ENCODE measurements around the gene CHMP6.
A peak's percentile ranks its signal among the peaks of the same experiment; 100 is the strongest.

The CHMP6 gene

DNA sequence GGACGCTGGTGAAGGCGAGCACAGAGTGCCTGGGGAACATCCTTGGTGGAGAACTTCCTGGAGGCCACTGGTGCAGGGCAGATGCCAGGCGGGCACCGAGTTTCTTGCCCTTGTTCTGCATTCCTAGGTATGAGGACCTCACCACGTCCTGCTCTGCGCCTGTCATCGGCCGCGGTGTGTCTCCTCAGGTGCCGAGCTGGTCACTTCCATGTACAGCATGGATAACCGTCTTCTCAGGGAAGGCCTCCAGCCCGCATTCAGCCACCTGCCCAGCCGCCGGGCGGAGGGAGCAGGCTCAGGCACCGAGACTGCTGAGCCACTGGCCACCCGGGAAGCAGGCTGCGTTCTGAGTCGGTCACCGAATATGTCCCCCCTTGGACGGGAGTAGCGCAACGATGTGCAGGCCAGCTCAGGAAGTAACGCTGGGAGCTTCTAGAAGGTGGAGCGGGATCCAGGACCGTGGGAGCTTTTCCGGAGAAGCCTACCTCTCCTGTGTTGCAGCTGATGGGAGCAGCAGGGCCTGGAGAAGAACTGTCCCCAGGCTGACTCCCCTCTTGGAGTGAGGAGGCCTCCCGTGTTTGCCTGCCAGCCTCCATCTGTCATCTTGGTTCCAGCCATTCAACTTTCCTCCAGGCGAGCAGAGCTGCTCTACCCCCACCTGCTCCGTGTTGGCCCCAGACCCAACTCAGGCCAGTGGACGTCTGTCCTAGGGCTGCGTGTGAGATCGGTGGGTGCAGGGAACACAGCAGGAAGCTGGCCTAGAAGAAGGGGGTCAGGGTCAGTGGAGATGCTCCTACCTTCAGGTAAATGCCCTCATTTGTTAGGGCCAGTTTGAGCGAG, 41.2 kb downstream of the CHMP6 start:
- DNase-seq, result no peak

DNA sequence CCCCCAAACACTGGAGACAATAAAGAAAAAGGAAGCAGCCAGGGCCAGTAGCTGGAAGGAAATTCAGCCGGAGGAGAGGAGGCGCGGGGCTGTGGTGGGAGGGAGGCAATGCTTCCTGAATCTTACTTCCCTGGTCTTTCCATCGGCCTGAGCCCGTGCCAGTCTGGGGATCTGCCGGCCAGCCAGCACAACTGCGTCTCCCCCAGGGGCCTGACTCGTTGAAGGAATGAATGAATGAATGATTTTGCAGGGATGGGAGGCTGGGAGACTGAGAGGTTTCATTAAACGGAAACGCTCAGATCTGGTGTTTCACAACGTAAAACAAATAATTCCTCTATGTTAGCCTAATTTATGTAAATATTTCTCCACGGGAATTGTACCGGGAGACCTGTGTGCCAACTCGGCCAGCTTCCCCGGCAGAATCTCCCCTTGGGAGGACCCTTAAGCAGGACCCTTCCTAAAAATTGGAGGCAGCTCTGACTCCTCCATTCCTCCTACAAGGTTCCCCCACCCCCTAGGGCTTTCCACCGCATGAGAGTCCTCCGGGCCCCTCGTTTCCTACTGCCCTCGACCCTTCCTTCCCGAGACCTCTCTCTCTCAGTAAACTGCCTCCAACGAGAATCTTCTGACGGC, 42.0 kb downstream of the CHMP6 start:
- DNase-seq, result peak; percentile 34

DNA sequence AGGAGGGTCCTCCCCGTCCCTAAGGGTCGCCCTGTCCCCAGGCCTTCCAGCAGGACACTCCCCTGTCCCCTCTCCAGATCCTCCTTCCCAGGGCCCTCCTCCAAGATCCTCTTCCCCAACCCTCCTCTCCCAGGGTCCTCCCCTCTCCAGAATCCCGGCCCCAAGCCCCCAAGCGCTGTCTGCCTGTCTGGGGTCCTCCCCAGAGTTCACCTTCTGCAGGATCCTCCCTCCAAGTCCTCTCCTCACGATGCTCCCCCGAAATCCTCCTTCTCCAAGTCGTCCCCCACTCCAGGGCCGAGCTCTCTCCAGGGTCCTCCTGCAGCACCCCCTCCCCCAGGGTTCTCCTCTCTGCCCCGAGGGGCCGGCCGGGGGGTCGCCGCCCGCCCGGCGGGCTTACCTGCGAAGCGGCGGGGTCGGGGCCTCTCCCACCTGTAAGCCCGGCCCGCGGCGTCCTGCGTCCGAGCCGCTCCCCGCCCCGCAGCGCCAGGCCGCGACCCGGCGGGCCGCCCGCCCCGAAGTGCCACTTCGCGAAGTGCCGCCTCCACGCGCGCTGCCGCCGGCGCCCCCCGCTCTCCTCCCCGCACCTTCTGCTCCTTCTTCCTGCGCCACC, 42.6 kb downstream of the CHMP6 start:
- peak; percentile 46 for DNase-seq

DNA sequence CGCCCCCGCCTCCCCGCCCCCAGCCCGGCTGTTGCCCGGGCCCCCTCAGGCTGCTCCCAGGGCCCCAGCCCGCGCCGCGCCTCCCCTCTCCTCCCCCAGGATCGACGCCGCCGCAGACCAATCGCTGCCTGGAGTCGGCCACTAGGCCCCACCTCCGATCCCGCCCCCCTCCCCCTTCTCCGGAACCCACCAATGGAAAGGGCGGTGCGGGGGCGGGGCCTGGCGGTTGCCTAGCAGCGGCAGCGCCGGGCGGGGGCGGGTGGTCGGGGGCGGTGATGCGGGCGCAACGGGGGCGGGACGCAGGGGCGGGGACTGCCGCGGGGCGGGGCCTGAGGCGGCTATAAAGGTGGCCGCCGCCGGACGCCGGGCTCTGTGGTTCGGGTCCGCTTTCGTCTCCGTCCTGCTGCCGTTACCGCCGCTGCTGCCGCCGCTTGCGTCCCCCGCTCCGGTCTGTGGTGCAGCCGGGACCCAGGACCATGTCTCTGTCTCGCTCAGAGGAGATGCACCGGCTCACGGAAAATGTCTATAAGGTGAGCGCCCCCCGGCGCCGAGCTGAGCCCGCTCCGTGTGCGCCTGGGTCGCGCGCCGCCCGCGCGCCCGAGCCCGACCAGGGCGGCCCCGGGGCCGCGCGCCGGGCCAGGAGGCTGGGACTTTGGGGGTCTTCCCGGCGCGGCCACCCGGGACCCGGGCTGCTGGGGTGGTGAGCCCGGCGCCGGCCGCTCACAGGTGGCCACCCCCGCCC, 43.3 kb downstream of the CHMP6 start, which contains the start of gene BAIAP2:
Gene BAIAP2 (plus strand): TSS at position 373 of the 742 bp plus-strand sequence. CDS start 104 bp downstream, at position 477.
- DNase-seq, result peak; percentile 90

DNA sequence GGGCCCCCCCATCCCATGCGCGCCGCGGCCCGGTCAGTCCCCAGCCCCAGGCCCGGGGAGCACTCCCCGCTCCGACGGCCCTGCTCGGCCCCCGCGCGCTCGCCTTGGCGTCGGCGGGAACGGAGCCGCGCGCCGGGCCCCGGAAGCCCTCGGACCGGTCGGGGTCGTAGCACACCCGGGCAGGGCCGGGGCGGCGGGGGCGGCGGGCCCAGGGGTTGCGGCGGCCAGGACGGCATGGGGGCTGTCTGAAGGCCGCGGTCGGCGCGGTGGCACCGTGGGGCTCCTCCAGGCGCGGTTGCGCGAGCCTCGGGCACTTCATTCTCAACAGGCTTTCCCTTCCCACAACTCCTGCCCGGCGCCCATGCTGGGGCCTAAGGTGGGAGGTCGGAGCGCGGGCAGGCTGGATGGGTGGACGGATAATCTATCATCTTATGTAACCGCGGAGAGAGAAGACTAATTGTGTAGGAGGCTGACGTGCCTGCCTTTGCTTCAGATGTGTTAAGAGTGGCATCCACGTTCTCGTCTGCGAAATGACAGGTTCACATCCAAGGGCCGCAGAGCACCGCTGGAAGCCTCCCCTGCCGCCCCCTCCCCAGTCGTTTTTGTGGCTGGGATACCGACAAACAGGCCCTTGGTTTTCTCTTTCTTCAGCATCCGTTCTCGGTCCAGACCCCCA, 44.0 kb downstream of the CHMP6 start:
- peak; percentile 70 for DNase-seq

- DNase-seq, result peak; percentile 69
Observed at GRCh38 chr17:81036197-81036941, 44.7 kb downstream of the CHMP6 start.

- DNase-seq, result peak; percentile 63
Observed at GRCh38 chr17:81037026-81037797, 45.6 kb downstream of the CHMP6 start.

DNA sequence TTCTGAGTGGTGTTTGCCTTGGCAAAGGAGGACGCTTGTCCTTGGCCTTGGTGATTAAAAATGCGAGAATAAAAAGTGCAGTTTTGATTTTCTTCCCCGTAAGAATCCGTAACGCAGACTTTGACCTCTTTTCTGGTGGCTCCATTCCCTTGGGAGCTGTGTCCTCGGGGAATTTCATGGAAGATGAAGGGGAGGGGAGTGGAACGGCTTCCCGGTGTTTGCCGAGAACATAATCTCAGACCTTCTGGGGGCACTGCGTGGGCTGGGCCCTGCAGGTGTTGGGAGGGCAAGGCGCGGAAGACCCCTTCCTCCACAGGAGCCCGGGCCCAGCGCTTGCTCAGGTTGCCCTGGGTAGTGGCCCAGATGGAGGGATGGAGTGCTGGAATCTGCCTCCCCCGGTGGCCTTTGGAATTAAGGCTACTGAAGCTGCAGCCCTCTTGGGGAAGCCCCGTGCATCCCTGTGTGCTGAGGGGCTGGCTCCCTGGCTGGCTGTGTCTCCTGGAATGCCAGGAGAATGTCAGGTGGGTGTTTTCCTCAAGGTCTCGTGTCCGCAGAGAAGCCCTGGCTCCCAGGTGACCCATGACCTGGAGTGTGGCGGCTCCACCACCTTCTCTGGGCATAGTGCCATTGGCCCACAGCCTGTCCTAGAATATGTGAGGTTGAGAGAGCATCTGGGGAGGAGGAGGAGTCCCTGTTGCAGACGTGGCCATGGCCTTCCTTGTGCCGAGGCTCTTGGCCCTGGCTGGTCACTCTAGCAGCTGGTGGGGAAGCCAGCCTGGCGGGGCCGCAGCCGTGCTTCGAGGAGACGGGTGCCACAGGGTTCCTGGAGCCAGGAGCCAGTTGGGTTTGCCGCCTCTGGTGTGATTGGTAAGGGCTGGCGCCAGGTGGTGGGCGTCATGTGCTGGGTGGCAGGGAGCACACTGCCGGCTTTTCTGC, 46.4 kb downstream of the CHMP6 start:
- DNase-seq, result no peak

DNA sequence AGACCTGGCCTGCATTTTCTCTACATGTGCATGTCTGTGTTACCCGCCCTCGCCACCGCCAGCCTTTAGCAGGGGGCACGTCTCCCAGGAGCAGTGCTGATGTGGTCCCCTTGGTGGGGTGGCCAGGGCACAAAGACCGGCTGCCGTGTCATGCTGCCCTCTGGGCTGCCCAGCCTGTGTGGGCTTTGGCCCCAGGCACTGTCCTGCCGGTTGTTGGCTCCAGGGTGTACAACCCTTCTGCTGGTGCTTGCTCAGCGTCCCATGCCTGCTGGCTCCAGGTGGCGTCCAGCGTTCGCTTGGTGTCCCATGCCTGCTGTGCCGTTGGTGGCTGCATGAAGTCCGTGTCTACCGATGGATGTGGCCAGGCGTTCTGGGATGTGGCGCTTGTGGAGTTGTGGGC, 47.5 kb downstream of the CHMP6 start:
- DNase-seq, result no peak

- peak; percentile 60 for DNase-seq
Observed at GRCh38 chr17:81039854-81040758, 48.5 kb downstream of the CHMP6 start.

DNA sequence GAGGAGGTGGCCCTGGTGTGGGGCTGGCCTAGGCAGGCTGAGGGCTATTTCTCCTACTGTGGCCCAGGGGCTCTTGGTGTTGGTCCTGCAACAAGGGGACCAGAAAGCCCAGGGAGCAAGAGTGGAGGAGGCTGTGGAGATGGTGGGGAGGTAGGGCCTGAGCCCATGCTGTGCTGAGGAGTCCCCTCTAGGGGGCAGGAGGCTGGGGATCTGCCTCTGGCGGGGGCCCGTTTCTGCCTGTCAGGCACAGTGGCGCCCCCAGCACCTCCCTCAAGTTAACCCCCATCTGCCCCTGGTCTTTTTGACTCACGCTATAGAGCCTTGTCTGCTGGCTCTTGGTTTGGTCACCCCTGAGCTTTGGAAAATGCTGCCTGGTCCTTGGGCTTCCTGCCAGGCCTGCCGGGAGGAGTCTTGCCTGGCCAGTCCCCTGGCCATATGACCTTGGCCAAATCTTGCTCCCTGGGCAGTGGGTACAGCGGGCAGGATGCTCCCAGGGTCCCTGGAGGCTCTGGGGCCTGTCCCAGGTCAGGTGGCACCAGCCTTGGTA, 49.2 kb downstream of the CHMP6 start:
- DNase-seq, result no peak

DNA sequence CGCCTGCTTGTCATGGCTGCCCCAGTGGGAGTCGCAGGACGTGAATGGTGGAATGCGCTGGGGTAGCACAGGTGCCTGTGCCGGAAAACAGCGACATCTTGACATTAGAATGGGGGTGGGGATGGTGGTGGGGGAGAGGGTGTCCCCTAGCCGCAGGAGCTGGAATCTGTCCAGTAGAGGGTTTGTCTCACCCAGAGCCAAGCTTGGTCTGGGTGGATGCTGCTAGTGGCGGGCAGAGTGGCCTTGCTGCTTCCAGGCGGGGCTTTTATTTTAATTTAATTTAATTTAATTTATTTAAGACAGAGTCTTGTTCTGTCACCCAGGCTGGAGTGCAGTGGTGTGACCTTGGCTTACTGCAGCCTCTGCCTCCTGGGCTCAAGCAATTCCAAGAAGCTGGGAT, 51.0 kb downstream of the CHMP6 start:
- DNase-seq, result no peak

- DNase-seq, result no peak
Observed at GRCh38 chr17:81043319-81043724, 51.7 kb downstream of the CHMP6 start.

DNA sequence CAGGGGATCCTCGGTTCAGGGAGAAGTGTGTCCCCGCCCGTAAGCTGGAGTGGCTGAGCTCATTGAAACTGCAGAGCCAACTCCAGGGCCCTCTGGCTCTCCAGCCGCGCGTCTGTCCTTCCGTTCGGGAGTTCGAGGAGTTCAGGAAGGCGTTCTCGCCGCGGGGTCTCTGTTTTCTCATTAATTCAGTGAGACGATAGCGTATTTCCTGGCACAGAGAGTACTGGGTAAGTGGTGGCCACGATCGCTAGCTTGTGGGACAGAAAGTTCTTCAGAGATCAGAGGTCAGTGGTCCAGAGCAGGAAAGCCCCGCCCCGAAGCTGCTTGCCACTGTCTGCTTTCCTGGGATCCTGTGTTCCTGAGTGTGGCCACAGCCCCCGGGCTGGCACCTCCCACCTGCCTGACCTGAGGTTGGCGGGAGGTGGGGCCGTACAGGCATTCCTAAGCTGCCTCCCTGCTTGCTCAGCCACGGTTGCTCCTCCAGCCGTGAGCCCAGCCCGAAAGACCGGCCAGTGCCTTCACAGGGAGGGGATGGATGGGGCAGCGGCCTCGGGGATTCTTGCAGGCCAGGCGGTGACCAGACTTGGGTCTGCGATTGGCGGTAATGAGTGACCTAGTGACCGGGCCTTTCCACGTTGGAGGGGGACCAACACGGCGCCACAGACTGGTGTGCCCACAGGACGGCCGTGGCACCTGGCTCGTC, 52.2 kb downstream of the CHMP6 start:
- DNase-seq, result peak; percentile 27

GRCh38 chr17:81044428-81044763, 52.8 kb downstream of the CHMP6 start:
- DNase-seq, result no peak

- DNase-seq, result peak; percentile 61
Observed at GRCh38 chr17:81044764-81045589, 53.3 kb downstream of the CHMP6 start.

DNA sequence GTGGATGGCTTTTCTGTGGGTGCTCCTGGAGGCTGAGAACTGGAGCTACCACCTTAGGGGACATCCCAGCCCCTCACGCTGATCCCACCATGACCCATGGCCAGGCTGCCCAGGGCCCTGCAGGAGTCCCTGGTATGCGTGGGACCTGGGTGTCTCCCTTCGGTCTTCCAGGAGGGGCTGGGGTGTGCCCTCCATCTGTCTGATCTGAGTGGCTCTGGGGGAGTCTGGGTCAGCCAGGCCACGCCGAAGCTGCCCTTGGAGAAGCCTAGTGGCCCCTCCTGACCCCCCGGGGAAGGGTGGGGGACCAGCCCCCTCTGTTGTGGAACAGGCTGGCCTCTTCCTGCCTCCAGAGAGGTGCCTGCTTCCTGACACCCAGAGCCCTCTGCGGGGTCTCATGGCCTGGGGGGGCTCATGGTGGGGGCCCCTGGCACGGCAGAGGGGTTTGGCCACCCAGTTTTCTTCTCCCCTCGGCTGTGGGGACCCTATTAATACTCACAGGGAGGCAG, 54.0 kb downstream of the CHMP6 start:
- DNase-seq, result no peak

Data from retina (tissue), 1 donor.